SH-SY5Y (cell line): Measurements from ENCODE around the gene SPNS2.

Source experiments
- GATA2 ChIP-seq: IDR thresholded peaks from 2 replicates; pipeline ENCODE4 v1.6.1; 2011; ENCODE audit warnings: mild to moderate bottlenecking, low read depth, low read length
- GATA3 ChIP-seq: IDR thresholded peaks from 2 replicates; pipeline ENCODE4 v1.6.1; 2011; ENCODE audit warnings: low read depth, mild to moderate bottlenecking, low read length, moderate library complexity

DNA sequence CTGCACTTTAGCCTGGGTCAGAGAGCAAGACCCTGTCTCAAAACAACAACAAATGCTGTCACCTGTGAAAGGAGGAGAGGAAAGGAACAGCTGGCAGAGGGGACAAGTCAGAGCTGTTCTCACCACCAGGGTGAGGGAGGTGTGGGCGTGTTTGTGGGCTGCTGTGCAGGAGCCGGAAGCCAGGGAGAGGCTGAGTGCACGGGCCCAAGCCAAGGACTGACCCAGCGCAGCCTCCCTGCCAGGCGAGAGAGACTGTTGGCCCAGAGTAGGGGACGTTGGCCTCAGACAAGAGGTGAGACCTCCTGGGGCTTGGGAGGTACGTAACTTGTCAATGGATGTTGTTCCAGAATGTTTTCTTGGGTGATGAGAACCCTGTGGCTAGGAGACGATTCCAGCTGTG, 10.7 kb downstream of the SPNS2 start:
- no peak for TF ChIP-seq GATA3
- no peak for TF ChIP-seq GATA2
